HCT116 (cell line): ENCODE data around the gene CDH1.

ENCODE experiments used
- CBX3 ChIP-seq: IDR thresholded peaks from 2 replicates; pipeline ENCODE4 v1.6.1; 2012; ENCODE audit warnings: low read depth
- CEBPB ChIP-seq: IDR thresholded peaks from 2 replicates; pipeline ENCODE4 v1.6.1; 2012; ENCODE audit warnings: low read depth
- CTCF ChIP-seq, 3 experiments: fragments of 200-600 bp in 1 of 3; sonication (generic) in 1 of 3; IDR thresholded peaks in 2 of 3; conservative IDR thresholded peaks in 1 of 3; 2 replicates each; pipeline ENCODE4 v1.5.1; 2012 to 2017; ENCODE audit warnings: low read depth in 2 of 3, low read length in 2 of 3, antibody characterized with exemption in 1 of 3, borderline replicate concordance in 1 of 3, control low read depth in 1 of 3, mild to moderate bottlenecking in 1 of 3, mixed read lengths in 1 of 3, mixed run types in 1 of 3, moderate library complexity in 1 of 3; ENCODE audit not compliant: insufficient read depth in 1 of 3
- EZH2 ChIP-seq: fragments of 200-600 bp; sonication (generic); IDR thresholded peaks from 2 replicates; pipeline ENCODE4 v1.6.1; 2017; ENCODE audit warnings: antibody characterized with exemption, mixed run types
- EZH2phosphoT487 ChIP-seq: fragments of 200-600 bp; IDR thresholded peaks from 2 replicates; pipeline ENCODE4 v1.6.1; 2018; ENCODE audit warnings: antibody characterized with exemption, borderline replicate concordance
- JUND ChIP-seq: IDR thresholded peaks from 2 replicates; pipeline ENCODE4 v1.6.1; 2012
- POLR2A ChIP-seq: IDR thresholded peaks from 2 replicates; pipeline ENCODE4 v1.7.0; 2011; ENCODE audit warnings: borderline replicate concordance; ENCODE audit not compliant: insufficient read depth, insufficient read length; ENCODE audit errors: extremely low read depth
- POLR2AphosphoS5 ChIP-seq: IDR thresholded peaks from 2 replicates; pipeline ENCODE4 v1.6.1; 2011; ENCODE audit warnings: mild to moderate bottlenecking, low read depth, low read length, moderate library complexity
- RAD21 ChIP-seq: IDR thresholded peaks from 2 replicates; pipeline ENCODE4 v1.6.1; 2012; ENCODE audit warnings: low read depth, mild to moderate bottlenecking
- REST ChIP-seq: IDR thresholded peaks from 2 replicates; pipeline ENCODE4 v1.6.1; 2012; ENCODE audit warnings: low read depth
- SIN3A ChIP-seq: IDR thresholded peaks from 2 replicates; pipeline ENCODE4 v1.6.1; 2012; ENCODE audit warnings: low read depth
- ZNF274 ChIP-seq: fragments of 200-500 bp; sonication (Bioruptor generic); IDR thresholded peaks from 2 replicates; pipeline ENCODE4 v1.6.1; 2014; ENCODE audit warnings: mild to moderate bottlenecking, low read depth, low read length, inconsistent platforms
- TF ChIP-seq, protein P1 (sequence below): IDR thresholded peaks from 2 replicates; pipeline ENCODE4 v1.6.1; 2012
- TF ChIP-seq, protein P2 (sequence below): IDR thresholded peaks from 2 replicates; pipeline ENCODE4 v1.6.1; 2012

DNA sequence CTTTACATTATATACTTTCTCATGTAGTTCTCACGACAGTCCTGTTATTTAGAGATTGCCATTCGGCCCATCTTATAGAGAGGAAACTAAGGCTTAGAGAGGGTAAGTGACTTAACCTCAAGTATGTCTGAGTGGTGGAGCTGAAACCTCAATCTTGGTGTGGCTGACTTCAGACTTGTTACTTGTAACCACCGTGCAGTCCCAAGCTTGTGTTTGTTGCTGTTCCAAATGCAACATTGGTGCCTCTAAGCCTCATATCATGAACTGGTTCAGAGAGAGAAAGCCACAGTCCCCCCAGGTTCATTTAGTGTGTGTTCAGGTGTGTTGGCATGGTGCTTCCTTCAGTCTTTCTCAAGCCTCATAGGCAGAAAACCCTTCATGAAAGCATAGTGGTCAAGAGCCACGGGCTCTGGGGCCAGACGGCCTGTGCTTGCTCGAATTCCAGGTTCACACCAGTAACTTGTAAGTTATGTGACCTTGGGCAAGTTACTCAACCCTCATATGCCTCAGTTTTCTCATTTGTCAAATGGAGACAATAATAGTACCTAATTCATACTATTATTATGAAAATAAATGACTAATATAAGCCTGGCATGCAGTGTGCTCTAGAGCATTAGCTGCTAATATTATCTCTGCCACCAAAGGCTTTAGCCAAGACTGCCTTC is 39.9 kb downstream of the CDH1 start:
- no peak for TF ChIP-seq CTCF (IDR thresholded peaks at IDR 0.05 in 2 of 3, conservative IDR thresholded peaks at IDR 0.05 in 1 of 3; ENCODE audit: borderline replicate concordance in 1 of 3, insufficient read depth in 1 of 3, low read depth in 2 of 3, low read length in 2 of 3)
- no peak for TF ChIP-seq CEBPB
- no peak for TF ChIP-seq REST
- no peak for TF ChIP-seq RAD21
- no peak for TF ChIP-seq SIN3A
- no peak for TF ChIP-seq POLR2AphosphoS5
- no peak for TF ChIP-seq POLR2A
- TF ChIP-seq, protein P1, sequence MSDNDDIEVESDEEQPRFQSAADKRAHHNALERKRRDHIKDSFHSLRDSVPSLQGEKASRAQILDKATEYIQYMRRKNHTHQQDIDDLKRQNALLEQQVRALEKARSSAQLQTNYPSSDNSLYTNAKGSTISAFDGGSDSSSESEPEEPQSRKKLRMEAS: no peak
- no peak for TF ChIP-seq ZNF274
- TF ChIP-seq EZH2phosphoT487: no peak
- TF ChIP-seq, protein P2, sequence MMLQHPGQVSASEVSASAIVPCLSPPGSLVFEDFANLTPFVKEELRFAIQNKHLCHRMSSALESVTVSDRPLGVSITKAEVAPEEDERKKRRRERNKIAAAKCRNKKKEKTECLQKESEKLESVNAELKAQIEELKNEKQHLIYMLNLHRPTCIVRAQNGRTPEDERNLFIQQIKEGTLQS: no peak
- TF ChIP-seq EZH2: no peak
- no peak for TF ChIP-seq CBX3
- no peak for TF ChIP-seq JUND
